ENCODE data around the gene ATG10.
"Not testable (repeated sequence)": the region's sequence is repeated elsewhere in the genome, so short reads cannot be mapped to it uniquely, and the experiment has no call there.

Gene ATG10

GRCh38 chr5:82105457-82105856, 133.6 kb downstream of the ATG10 start:
- Histone ChIP-seq H3K36me3 (ENCODE audit: control insufficient read depth, low read depth, low read length) (no peaks in the 10 kb centered on the region), H3K4me1 (ENCODE audit: control insufficient read depth, low read depth, low read length) (peaks cover 19% of the 10 kb centered on the region), H3K9ac (ENCODE audit: low read length) (no peak overlapping the region), H3K4me3 (ENCODE audit: low read length) (no peak overlapping the region), H3K9me3 (ENCODE audit: control insufficient read depth, low read depth, low read length) (no peaks in the 10 kb centered on the region), H3K27ac (ENCODE audit: low read length) (no peak overlapping the region), H3K27me3 (ENCODE audit: control insufficient read depth, insufficient read depth, low read length) (no peaks in the 10 kb centered on the region)

GRCh38 chr5:82106207-82106606, 134.4 kb downstream of the ATG10 start:
- Histone ChIP-seq H3K36me3 (ENCODE audit: control insufficient read depth, low read depth, low read length) (no peaks in the 10 kb centered on the region), H3K27ac (ENCODE audit: low read length) (no peak overlapping the region), H3K27me3 (ENCODE audit: control insufficient read depth, insufficient read depth, low read length) (no peaks in the 10 kb centered on the region), H3K4me1 (ENCODE audit: control insufficient read depth, low read depth, low read length) (peaks cover 18% of the 10 kb centered on the region), H3K9me3 (ENCODE audit: control insufficient read depth, low read depth, low read length) (no peaks in the 10 kb centered on the region), H3K4me3 (ENCODE audit: low read length) (no peak overlapping the region), H3K9ac (ENCODE audit: low read length) (peak overlapping the region; percentile 1)

- Histone ChIP-seq H3K36me3 (ENCODE audit: control insufficient read depth, low read depth, low read length) (no peaks in the 10 kb centered on the region), H3K9me3 (ENCODE audit: control insufficient read depth, low read depth, low read length) (no peaks in the 10 kb centered on the region), H3K4me3 (ENCODE audit: low read length) (no peak overlapping the region), H3K27ac (ENCODE audit: low read length) (no peak overlapping the region), H3K4me1 (ENCODE audit: control insufficient read depth, low read depth, low read length) (peaks cover 18% of the 10 kb centered on the region), H3K27me3 (ENCODE audit: control insufficient read depth, insufficient read depth, low read length) (no peaks in the 10 kb centered on the region), H3K9ac (ENCODE audit: low read length) (peak overlapping the region; percentile 1)
Observed at GRCh38 chr5:82106756-82107155, 134.9 kb downstream of the ATG10 start.

GRCh38 chr5:82107267-82107666, 135.4 kb downstream of the ATG10 start:
- Histone ChIP-seq H3K4me3 (ENCODE audit: low read length) (no peak overlapping the region), H3K4me1 (ENCODE audit: control insufficient read depth, low read depth, low read length) (peaks cover 18% of the 10 kb centered on the region), H3K9me3 (ENCODE audit: control insufficient read depth, low read depth, low read length) (no peaks in the 10 kb centered on the region), H3K27ac (ENCODE audit: low read length) (no peak overlapping the region), H3K36me3 (ENCODE audit: control insufficient read depth, low read depth, low read length) (no peaks in the 10 kb centered on the region), H3K27me3 (ENCODE audit: control insufficient read depth, insufficient read depth, low read length) (no peaks in the 10 kb centered on the region), H3K9ac (ENCODE audit: low read length) (no peak overlapping the region)

- H3K27me3 ChIP-seq (ENCODE audit: control insufficient read depth, insufficient read depth, low read length) = no peaks in the 10 kb centered on the region
- no peaks in the 10 kb centered on the region for H3K9me3 ChIP-seq (ENCODE audit: control insufficient read depth, low read depth, low read length)
- no peak overlapping the region for H3K9ac ChIP-seq (ENCODE audit: low read length)
- no peak overlapping the region for H3K4me3 ChIP-seq (ENCODE audit: low read length)
- H3K36me3 ChIP-seq (ENCODE audit: control insufficient read depth, low read depth, low read length) = no peaks in the 10 kb centered on the region
- no peak overlapping the region for H3K27ac ChIP-seq (ENCODE audit: low read length)
- peaks cover 18% of the 10 kb centered on the region for H3K4me1 ChIP-seq (ENCODE audit: control insufficient read depth, low read depth, low read length)
Observed at GRCh38 chr5:82109013-82109412, 137.2 kb downstream of the ATG10 start.

- not testable (repeated sequence) for H3K36me3 ChIP-seq (ENCODE audit: control insufficient read depth, low read depth, low read length); H3K9me3 ChIP-seq (ENCODE audit: control insufficient read depth, low read depth, low read length); H3K4me3 ChIP-seq (ENCODE audit: low read length); H3K27me3 ChIP-seq (ENCODE audit: control insufficient read depth, insufficient read depth, low read length); H3K9ac ChIP-seq (ENCODE audit: low read length); H3K27ac ChIP-seq (ENCODE audit: low read length)
- peaks cover 18% of the 10 kb centered on the region for H3K4me1 ChIP-seq (ENCODE audit: control insufficient read depth, low read depth, low read length)
Observed at GRCh38 chr5:82109915-82110314, 138.1 kb downstream of the ATG10 start.

GRCh38 chr5:82111191-82111590, 139.4 kb downstream of the ATG10 start:
- no peaks in the 10 kb centered on the region for H3K9me3 ChIP-seq (ENCODE audit: control insufficient read depth, low read depth, low read length)
- H3K27ac ChIP-seq (ENCODE audit: low read length) = no peak overlapping the region
- no peak overlapping the region for H3K9ac ChIP-seq (ENCODE audit: low read length)

GRCh38 chr5:82115858-82116257, 144.0 kb downstream of the ATG10 start:
- no peaks in the 10 kb centered on the region for H3K4me1 ChIP-seq (ENCODE audit: control insufficient read depth, low read depth, low read length)
- H3K36me3 ChIP-seq (ENCODE audit: control insufficient read depth, low read depth, low read length) = no peaks in the 10 kb centered on the region
- H3K9me3 ChIP-seq (ENCODE audit: control insufficient read depth, low read depth, low read length) = no peaks in the 10 kb centered on the region
- no peaks in the 10 kb centered on the region for H3K27me3 ChIP-seq (ENCODE audit: control insufficient read depth, insufficient read depth, low read length)
- H3K4me3 ChIP-seq (ENCODE audit: low read length) = no peak overlapping the region
- H3K9ac ChIP-seq (ENCODE audit: low read length) = no peak overlapping the region
- H3K27ac ChIP-seq (ENCODE audit: low read length) = no peak overlapping the region

More at GRCh38 chr5:82111191-82111590, 139.4 kb downstream of the ATG10 start:
- Histone ChIP-seq H3K36me3 (ENCODE audit: control insufficient read depth, low read depth, low read length) (no peaks in the 10 kb centered on the region), H3K27me3 (ENCODE audit: control insufficient read depth, insufficient read depth, low read length) (no peaks in the 10 kb centered on the region), H3K4me3 (ENCODE audit: low read length) (no peak overlapping the region), H3K4me1 (ENCODE audit: control insufficient read depth, low read depth, low read length) (peaks cover 10% of the 10 kb centered on the region)

- H3K36me3 ChIP-seq (ENCODE audit: control insufficient read depth, low read depth, low read length) = no peaks in the 10 kb centered on the region
- H3K27ac ChIP-seq (ENCODE audit: low read length) = no peak overlapping the region
- no peaks in the 10 kb centered on the region for H3K9me3 ChIP-seq (ENCODE audit: control insufficient read depth, low read depth, low read length)
- no peaks in the 10 kb centered on the region for H3K27me3 ChIP-seq (ENCODE audit: control insufficient read depth, insufficient read depth, low read length)
- no peaks in the 10 kb centered on the region for H3K4me1 ChIP-seq (ENCODE audit: control insufficient read depth, low read depth, low read length)
- no peak overlapping the region for H3K4me3 ChIP-seq (ENCODE audit: low read length)
- H3K9ac ChIP-seq (ENCODE audit: low read length) = no peak overlapping the region
Observed at GRCh38 chr5:82119889-82120288, 148.1 kb downstream of the ATG10 start.

GRCh38 chr5:82129723-82130285, 158.0 kb downstream of the ATG10 start:
- no peaks in the 10 kb centered on the region for H3K27me3 ChIP-seq (ENCODE audit: control insufficient read depth, insufficient read depth, low read length)
- H3K4me3 ChIP-seq (ENCODE audit: low read length) = no peak overlapping the region
- no peak overlapping the region for H3K27ac ChIP-seq (ENCODE audit: low read length)
- H3K9ac ChIP-seq (ENCODE audit: low read length) = no peak overlapping the region
- H3K4me1 ChIP-seq (ENCODE audit: control insufficient read depth, low read depth, low read length) = peaks cover 7% of the 10 kb centered on the region
- H3K9me3 ChIP-seq (ENCODE audit: control insufficient read depth, low read depth, low read length) = no peaks in the 10 kb centered on the region
- no peaks in the 10 kb centered on the region for H3K36me3 ChIP-seq (ENCODE audit: control insufficient read depth, low read depth, low read length)

GRCh38 chr5:82130602-82131001, 158.8 kb downstream of the ATG10 start:
- Histone ChIP-seq H3K27ac (ENCODE audit: low read length) (no peak overlapping the region), H3K4me1 (ENCODE audit: control insufficient read depth, low read depth, low read length) (peaks cover 7% of the 10 kb centered on the region), H3K9ac (ENCODE audit: low read length) (no peak overlapping the region), H3K27me3 (ENCODE audit: control insufficient read depth, insufficient read depth, low read length) (no peaks in the 10 kb centered on the region), H3K9me3 (ENCODE audit: control insufficient read depth, low read depth, low read length) (no peaks in the 10 kb centered on the region), H3K4me3 (ENCODE audit: low read length) (no peak overlapping the region), H3K36me3 (ENCODE audit: control insufficient read depth, low read depth, low read length) (no peaks in the 10 kb centered on the region)

GRCh38 chr5:82137205-82137604, 165.4 kb downstream of the ATG10 start:
- Histone ChIP-seq H3K27ac (ENCODE audit: low read length) (no peak overlapping the region), H3K4me3 (ENCODE audit: low read length) (no peak overlapping the region), H3K9me3 (ENCODE audit: control insufficient read depth, low read depth, low read length) (no peaks in the 10 kb centered on the region), H3K27me3 (ENCODE audit: control insufficient read depth, insufficient read depth, low read length) (no peaks in the 10 kb centered on the region), H3K36me3 (ENCODE audit: control insufficient read depth, low read depth, low read length) (no peaks in the 10 kb centered on the region), H3K4me1 (ENCODE audit: control insufficient read depth, low read depth, low read length) (no peaks in the 10 kb centered on the region), H3K9ac (ENCODE audit: low read length) (no peak overlapping the region)

Data from iPS-18a (cell line).